PC-3 (cell line): ENCODE results near the gene GDF2. TPM values are rescaled to one million over a fixed set of nuclear protein-coding genes. Genes with fewer than 3 reads are reported as not detected.

ENCODE experiments used
- ATAC-seq: fragments of 200-7000 bp; cut with Tn5 transposase; 2 replicates; pipeline ENCODE4 v1.9.1; 2020; ENCODE audit warnings: mild to moderate bottlenecking, moderate library complexity
- BruUV-seq: library from RNA; stranded (reverse); fragments of 400-500 nt; replicated peaks from 2 replicates; lab custom pipeline; 2021; lab: Mats Ljungman, UMichigan
- CTCF ChIA-PET: fragments of 300-600 bp; sonication (Branson Sonifier 250); formaldehyde crosslinking; loops from one replicate; lab custom pipeline; 2022; ENCODE audit warnings: antibody characterized with exemption; lab: Charles Lee
- POLR2A ChIA-PET: fragments of 300-600 bp; sonication (Branson Sonifier 250); formaldehyde crosslinking; loops from one replicate; lab custom pipeline; 2022; ENCODE audit warnings: antibody characterized with exemption; ENCODE audit not compliant: unreplicated experiment; lab: Charles Lee
- DNase-seq: peaks from one replicate; pipeline ENCODE4 v3.0.0-alpha.2; 2015
- H2AFZ ChIP-seq: fragments of 300-600 bp; sonication (generic); 2 replicates; pipeline ENCODE4 v1.6.0; 2016; ENCODE audit warnings: antibody characterized with exemption, low read length
- H3F3A ChIP-seq: fragments of 300-600 bp; sonication (generic); one replicate; pipeline ENCODE4 v1.6.0; 2017; ENCODE audit warnings: antibody characterized with exemption, low read length, control low read depth, mild to moderate bottlenecking; ENCODE audit not compliant: unreplicated experiment
- H3K27ac ChIP-seq: fragments of 300-600 bp; sonication (generic); 2 replicates; pipeline ENCODE4 v1.5.1; 2016; ENCODE audit warnings: mild to moderate bottlenecking, low read length
- H3K27me3 ChIP-seq: fragments of 300-600 bp; sonication (generic); 2 replicates; pipeline ENCODE4 v1.6.1; 2016; ENCODE audit warnings: low read length, mixed read lengths
- H3K36me3 ChIP-seq: fragments of 300-600 bp; sonication (generic); 2 replicates; pipeline ENCODE4 v1.6.1; 2016; ENCODE audit warnings: low read depth, mixed run types, low read length, mixed read lengths
- H3K4me1 ChIP-seq: fragments of 300-600 bp; sonication (generic); 2 replicates; pipeline ENCODE4 v1.5.1; 2016; ENCODE audit warnings: low read length; ENCODE audit not compliant: insufficient read depth
- H3K4me2 ChIP-seq: fragments of 300-600 bp; sonication (generic); 2 replicates; pipeline ENCODE4 v1.6.0; 2016; ENCODE audit warnings: low read length
- H3K4me3 ChIP-seq: fragments of 300-600 bp; sonication (generic); 2 replicates; pipeline ENCODE4 v1.5.1; 2016; ENCODE audit warnings: mild to moderate bottlenecking, low read length, mixed read lengths
- H3K79me2 ChIP-seq: fragments of 300-600 bp; sonication (generic); 2 replicates; pipeline ENCODE4 v1.6.1; 2017; ENCODE audit warnings: low read length, mixed read lengths
- H3K9ac ChIP-seq: fragments of 300-600 bp; sonication (generic); 2 replicates; pipeline ENCODE4 v1.6.0; 2016; ENCODE audit warnings: mild to moderate bottlenecking, low read length
- H3K9me2 ChIP-seq: fragments of 300-600 bp; sonication (generic); replicated peaks from 2 replicates; pipeline ENCODE4 v1.6.1; 2016; ENCODE audit warnings: mixed run types, low read length, mixed read lengths
- H3K9me3 ChIP-seq: fragments of 300-600 bp; sonication (generic); 2 replicates; pipeline ENCODE4 v1.6.1; 2016; ENCODE audit warnings: low read length, mixed read lengths
- H4K20me1 ChIP-seq: fragments of 300-600 bp; sonication (generic); 2 replicates; pipeline ENCODE4 v1.6.1; 2016; ENCODE audit warnings: low read length, mixed read lengths
- EZH2 ChIP-seq: fragments of 300-600 bp; sonication (generic); IDR thresholded peaks from one replicate; pipeline ENCODE4 v1.6.1; 2017; ENCODE audit warnings: antibody characterized with exemption, mild to moderate bottlenecking, low read length; ENCODE audit not compliant: unreplicated experiment
- EZH2phosphoT487 ChIP-seq: fragments of 300-600 bp; sonication (generic); IDR thresholded peaks from 2 replicates; pipeline ENCODE4 v1.6.1; 2018; ENCODE audit warnings: mild to moderate bottlenecking, antibody characterized with exemption, low read length, borderline replicate concordance
- intact Hi-C: fragments of 100-400 bp; cut with micrococcal nuclease; formaldehyde crosslinking; loops from 2 replicates; pipeline ENCODE4 v1.9.0; 2023
- total RNA-seq: library from RNA; depleted of rRNA; stranded (reverse); fragments of >200 nt; gene quantifications from 2 replicates; pipeline ENCODE4 v1.2.3, GENCODE V29; 2014
- TF ChIP-seq, protein P1 (sequence below): fragments of 300-600 bp; sonication (generic); conservative IDR thresholded peaks from 2 replicates; pipeline ENCODE4 v1.5.1; 2017; ENCODE audit warnings: antibody characterized with exemption, low read depth, mild to moderate bottlenecking, low read length

The GDF2 gene
- total RNA-seq, 1 experiment from 2014 or later: not detected

DNA sequence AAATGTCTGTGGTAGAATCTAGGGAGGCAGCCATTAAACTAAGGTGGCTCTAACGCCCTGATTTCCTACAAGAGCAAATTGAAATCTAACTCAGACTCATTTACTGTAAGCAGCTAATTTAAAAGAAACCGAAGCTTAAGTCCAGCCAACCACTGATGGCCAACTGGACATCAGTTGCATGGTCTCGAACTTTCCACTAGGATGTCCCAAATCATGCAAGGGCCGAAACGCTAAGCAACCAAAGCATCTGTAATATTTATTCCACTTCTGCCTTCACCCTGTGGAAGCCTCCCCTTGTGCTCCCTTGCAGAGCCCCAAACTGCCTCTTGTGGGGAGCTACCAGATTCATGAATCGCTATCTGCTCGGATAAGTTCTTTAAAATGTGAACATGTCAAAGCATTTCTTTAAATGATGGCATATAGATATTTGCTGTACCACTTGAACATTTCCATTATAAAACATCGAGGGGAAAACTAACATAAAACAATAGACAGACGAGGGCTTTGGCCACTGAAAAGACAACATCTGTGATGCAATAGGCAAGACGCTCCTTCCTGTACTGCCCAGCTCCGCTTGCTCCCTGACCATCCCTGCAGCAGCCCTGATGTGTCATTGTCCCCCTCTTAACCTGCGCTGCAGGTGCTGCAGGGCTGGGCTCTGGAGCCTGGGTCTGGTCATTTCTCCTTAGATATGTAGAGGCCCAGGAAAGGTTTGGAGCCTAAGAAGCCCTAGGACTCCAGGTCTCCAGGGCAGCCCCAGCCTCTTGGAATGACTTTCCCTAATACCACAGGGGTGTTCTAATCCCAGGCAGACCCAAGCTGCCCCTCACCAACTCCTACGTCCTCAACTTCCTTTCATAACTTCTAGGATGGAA is 23.0 kb downstream of the GDF2 start:
- Histone ChIP-seq H3F3A (no peaks in the 10 kb centered on the region), H3K79me2 (no peaks in the 10 kb centered on the region), H4K20me1 (no peaks in the 10 kb centered on the region), H2AFZ (no peak overlapping the region), H3K27ac (no peak overlapping the region), H3K4me2 (no peak overlapping the region), H3K9me3 (no peaks in the 10 kb centered on the region), H3K4me3 (no peak overlapping the region), H3K36me3 (no peaks in the 10 kb centered on the region), H3K9ac (no peak overlapping the region), H3K27me3 (no peaks in the 10 kb centered on the region), H3K9me2 (no peaks in the 10 kb centered on the region), H3K4me1 (no peaks in the 10 kb centered on the region)
- BruUV-seq: no TSS peak
- ChIA-PET POLR2A (no interaction called here), CTCF (interaction anchor here (0.5 kb wide), 1 partner anchor 95 kb away, joined by 4 read pairs; no protein-coding TSS in a partner anchor)
- DNase-seq (no peak), ATAC-seq (no peak)
- intact Hi-C loops: no loop called here
- TF ChIP-seq EZH2phosphoT487 (no peak), EZH2 (no peak)
- TF ChIP-seq, protein P1, sequence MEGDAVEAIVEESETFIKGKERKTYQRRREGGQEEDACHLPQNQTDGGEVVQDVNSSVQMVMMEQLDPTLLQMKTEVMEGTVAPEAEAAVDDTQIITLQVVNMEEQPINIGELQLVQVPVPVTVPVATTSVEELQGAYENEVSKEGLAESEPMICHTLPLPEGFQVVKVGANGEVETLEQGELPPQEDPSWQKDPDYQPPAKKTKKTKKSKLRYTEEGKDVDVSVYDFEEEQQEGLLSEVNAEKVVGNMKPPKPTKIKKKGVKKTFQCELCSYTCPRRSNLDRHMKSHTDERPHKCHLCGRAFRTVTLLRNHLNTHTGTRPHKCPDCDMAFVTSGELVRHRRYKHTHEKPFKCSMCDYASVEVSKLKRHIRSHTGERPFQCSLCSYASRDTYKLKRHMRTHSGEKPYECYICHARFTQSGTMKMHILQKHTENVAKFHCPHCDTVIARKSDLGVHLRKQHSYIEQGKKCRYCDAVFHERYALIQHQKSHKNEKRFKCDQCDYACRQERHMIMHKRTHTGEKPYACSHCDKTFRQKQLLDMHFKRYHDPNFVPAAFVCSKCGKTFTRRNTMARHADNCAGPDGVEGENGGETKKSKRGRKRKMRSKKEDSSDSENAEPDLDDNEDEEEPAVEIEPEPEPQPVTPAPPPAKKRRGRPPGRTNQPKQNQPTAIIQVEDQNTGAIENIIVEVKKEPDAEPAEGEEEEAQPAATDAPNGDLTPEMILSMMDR: no peak

GRCh38 chr10:47346581-47347302 is 24.5 kb downstream of the GDF2 start:
- Histone ChIP-seq H3K9me2 (no peaks in the 10 kb centered on the region), H2AFZ (no peak overlapping the region), H3K4me2 (no peak overlapping the region), H3K9ac (no peak overlapping the region), H3K4me3 (no peak overlapping the region), H3K36me3 (no peaks in the 10 kb centered on the region), H3K27me3 (no peaks in the 10 kb centered on the region), H4K20me1 (no peaks in the 10 kb centered on the region), H3K79me2 (no peaks in the 10 kb centered on the region), H3K9me3 (no peaks in the 10 kb centered on the region), H3F3A (no peaks in the 10 kb centered on the region), H3K27ac (no peak overlapping the region), H3K4me1 (no peaks in the 10 kb centered on the region)
- intact Hi-C loops: no loop called here
- BruUV-seq: no TSS peak
- ChIA-PET CTCF (no interaction called here), POLR2A (no interaction called here)
- no peak for ATAC-seq
- no peak for DNase-seq
- no peak for TF ChIP-seq EZH2phosphoT487
- TF ChIP-seq EZH2: no peak
- TF ChIP-seq, protein P1: no peak
